Measurements from ENCODE around the gene SYVN1.

SYVN1 gene

DNA sequence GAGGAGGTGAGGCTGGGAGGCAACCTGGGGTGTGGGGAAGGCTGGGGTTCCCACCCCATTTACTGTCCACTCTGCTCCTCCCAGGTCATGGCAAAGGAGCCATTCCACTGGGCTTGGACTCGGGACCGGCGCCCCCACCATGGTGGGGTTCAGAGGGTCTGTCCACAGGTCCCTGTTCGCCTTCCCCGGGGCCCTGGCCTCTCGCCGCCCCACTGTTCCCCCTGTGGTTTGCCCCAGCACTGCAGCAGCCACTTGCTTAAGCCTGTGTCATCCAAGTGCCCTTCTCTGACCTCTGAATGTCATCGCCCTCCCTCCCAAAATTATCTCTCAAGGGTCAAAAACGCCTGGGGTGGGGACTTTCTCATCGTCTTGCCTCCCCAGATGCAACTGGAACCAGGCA is 38.3 kb upstream of the SYVN1 start:
- no peaks in the 10 kb centered on the region for H3K27me3 ChIP-seq (ENCODE audit: insufficient read depth, low read length, poor library complexity, severe bottlenecking)
- H3F3A ChIP-seq (ENCODE audit: low read depth): no peaks in the 10 kb centered on the region
- no peaks in the 10 kb centered on the region for H3K9me3 ChIP-seq (ENCODE audit: insufficient read depth, low read depth, low read length)
- H3K4me2 ChIP-seq (ENCODE audit: low read depth, low read length, poor library complexity, severe bottlenecking): no peak overlapping the region
- H2AFZ ChIP-seq (ENCODE audit: low read length): no peak overlapping the region
- H3K79me2 ChIP-seq (ENCODE audit: insufficient read depth, low read length): no peaks in the 10 kb centered on the region
- no peaks in the 10 kb centered on the region for H4K20me1 ChIP-seq (ENCODE audit: insufficient read depth, low read length, poor library complexity, severe bottlenecking)
- H3K4me1 ChIP-seq (ENCODE audit: insufficient read depth, low read length, poor library complexity, severe bottlenecking): peaks cover 15% of the 10 kb centered on the region
- TF ChIP-seq EZH2phosphoT487 (IDR thresholded peaks at IDR 0.05; ENCODE audit: borderline replicate concordance): no peak
- TF ChIP-seq, protein P1, sequence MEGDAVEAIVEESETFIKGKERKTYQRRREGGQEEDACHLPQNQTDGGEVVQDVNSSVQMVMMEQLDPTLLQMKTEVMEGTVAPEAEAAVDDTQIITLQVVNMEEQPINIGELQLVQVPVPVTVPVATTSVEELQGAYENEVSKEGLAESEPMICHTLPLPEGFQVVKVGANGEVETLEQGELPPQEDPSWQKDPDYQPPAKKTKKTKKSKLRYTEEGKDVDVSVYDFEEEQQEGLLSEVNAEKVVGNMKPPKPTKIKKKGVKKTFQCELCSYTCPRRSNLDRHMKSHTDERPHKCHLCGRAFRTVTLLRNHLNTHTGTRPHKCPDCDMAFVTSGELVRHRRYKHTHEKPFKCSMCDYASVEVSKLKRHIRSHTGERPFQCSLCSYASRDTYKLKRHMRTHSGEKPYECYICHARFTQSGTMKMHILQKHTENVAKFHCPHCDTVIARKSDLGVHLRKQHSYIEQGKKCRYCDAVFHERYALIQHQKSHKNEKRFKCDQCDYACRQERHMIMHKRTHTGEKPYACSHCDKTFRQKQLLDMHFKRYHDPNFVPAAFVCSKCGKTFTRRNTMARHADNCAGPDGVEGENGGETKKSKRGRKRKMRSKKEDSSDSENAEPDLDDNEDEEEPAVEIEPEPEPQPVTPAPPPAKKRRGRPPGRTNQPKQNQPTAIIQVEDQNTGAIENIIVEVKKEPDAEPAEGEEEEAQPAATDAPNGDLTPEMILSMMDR (conservative IDR thresholded peaks at IDR 0.05; ENCODE audit: low read length): no peak
- H3K9me2 ChIP-seq (replicated peaks; ENCODE audit: low read depth, low read length): no peaks in the 10 kb centered on the region
- no peaks in the 10 kb centered on the region for H3K36me3 ChIP-seq (ENCODE audit: insufficient read depth, low read length)
- H3K4me3 ChIP-seq (ENCODE audit: low read length, poor library complexity, severe bottlenecking): no peak overlapping the region
- no peak overlapping the region for H3K9ac ChIP-seq (ENCODE audit: low read depth, low read length, poor library complexity, severe bottlenecking)

DNA sequence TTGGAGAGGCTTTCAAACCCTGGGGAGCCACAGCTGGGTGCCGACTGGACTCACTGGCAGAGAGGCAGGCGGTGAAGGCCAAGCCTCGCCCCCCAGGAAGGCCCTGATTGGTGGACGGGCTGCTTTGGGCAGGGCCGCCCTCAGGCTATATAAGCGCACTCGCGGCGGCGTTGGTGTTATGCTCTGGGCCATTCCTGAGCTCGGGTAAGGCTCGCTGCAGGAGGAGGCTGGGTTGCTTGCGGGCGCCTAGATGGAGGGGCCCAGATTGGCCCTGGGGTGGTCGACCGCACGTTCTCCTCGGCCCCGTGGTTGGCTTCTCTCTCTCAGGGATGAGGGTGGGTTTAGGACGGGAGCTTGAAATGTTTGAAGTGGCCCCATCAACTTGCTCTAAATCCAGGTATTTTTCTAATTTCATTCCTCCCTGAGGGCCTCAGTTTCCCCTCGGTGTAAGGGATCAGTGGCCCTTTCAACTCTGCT is 35.8 kb upstream of the SYVN1 start, which contains the start of gene SPDYC:
TSS of gene SPDYC (plus strand) at position 176 of the 477 bp plus-strand sequence. CDS start 1,125 bp downstream, outside the sequence.
- no peaks in the 10 kb centered on the region for H4K20me1 ChIP-seq (ENCODE audit: insufficient read depth, low read length, poor library complexity, severe bottlenecking)
- H3K4me1 ChIP-seq (ENCODE audit: insufficient read depth, low read length, poor library complexity, severe bottlenecking): peaks cover 15% of the 10 kb centered on the region
- H3K9ac ChIP-seq (ENCODE audit: low read depth, low read length, poor library complexity, severe bottlenecking): peak within 1 kb of the TSS; percentile 55
- no peaks in the 10 kb centered on the region for H3K27me3 ChIP-seq (ENCODE audit: insufficient read depth, low read length, poor library complexity, severe bottlenecking)
- no peaks in the 10 kb centered on the region for H3K36me3 ChIP-seq (ENCODE audit: insufficient read depth, low read length)
- H3K79me2 ChIP-seq (ENCODE audit: insufficient read depth, low read length): no peaks in the 10 kb centered on the region
- peak within 1 kb of the TSS; percentile 9 for H3K4me2 ChIP-seq (ENCODE audit: low read depth, low read length, poor library complexity, severe bottlenecking)
- H2AFZ ChIP-seq (ENCODE audit: low read length): peak within 1 kb of the TSS; percentile 86
- no peak for TF ChIP-seq EZH2phosphoT487 (IDR thresholded peaks at IDR 0.05; ENCODE audit: borderline replicate concordance)
- TF ChIP-seq, protein P1 (conservative IDR thresholded peaks at IDR 0.05; ENCODE audit: low read length): no peak
- H3K9me2 ChIP-seq (replicated peaks; ENCODE audit: low read depth, low read length): no peaks in the 10 kb centered on the region
- H3K9me3 ChIP-seq (ENCODE audit: insufficient read depth, low read depth, low read length): no peaks in the 10 kb centered on the region
- H3F3A ChIP-seq (ENCODE audit: low read depth): no peaks in the 10 kb centered on the region
- peak within 1 kb of the TSS; percentile 19 for H3K4me3 ChIP-seq (ENCODE audit: low read length, poor library complexity, severe bottlenecking)

DNA sequence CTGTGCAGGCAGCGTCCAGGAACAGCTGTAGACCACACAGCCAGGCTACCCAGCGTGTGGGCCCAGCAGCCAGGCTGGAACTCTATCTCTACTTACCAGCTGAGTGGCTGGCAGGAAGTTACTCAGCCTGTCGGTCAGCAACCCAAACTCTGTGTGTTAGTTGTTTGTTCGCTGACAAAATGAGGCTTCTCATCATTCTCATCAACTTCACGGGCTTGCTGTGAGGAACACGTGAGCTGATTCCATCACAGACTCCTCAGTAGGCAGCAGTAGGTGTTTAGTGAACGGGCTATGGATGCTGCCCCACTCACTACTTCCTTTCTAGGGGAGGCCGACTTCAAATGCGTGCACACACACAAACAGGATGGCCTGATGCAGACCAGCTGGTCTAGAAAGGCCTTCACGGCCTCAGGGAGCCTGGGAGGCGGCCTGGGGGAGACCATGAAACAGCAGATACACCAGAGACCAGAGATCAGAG is 34.9 kb upstream of the SYVN1 start:
- H3K9me2 ChIP-seq (replicated peaks; ENCODE audit: low read depth, low read length): no peaks in the 10 kb centered on the region
- peak overlapping the region; percentile 55 for H3K9ac ChIP-seq (ENCODE audit: low read depth, low read length, poor library complexity, severe bottlenecking)
- peak overlapping the region; percentile 9 for H3K4me2 ChIP-seq (ENCODE audit: low read depth, low read length, poor library complexity, severe bottlenecking)
- H3K79me2 ChIP-seq (ENCODE audit: insufficient read depth, low read length): no peaks in the 10 kb centered on the region
- no peaks in the 10 kb centered on the region for H3K27me3 ChIP-seq (ENCODE audit: insufficient read depth, low read length, poor library complexity, severe bottlenecking)
- no peaks in the 10 kb centered on the region for H3K9me3 ChIP-seq (ENCODE audit: insufficient read depth, low read depth, low read length)
- H3K4me3 ChIP-seq (ENCODE audit: low read length, poor library complexity, severe bottlenecking): peak overlapping the region; percentile 19
- peaks cover 15% of the 10 kb centered on the region for H3K4me1 ChIP-seq (ENCODE audit: insufficient read depth, low read length, poor library complexity, severe bottlenecking)
- no peaks in the 10 kb centered on the region for H4K20me1 ChIP-seq (ENCODE audit: insufficient read depth, low read length, poor library complexity, severe bottlenecking)
- H3F3A ChIP-seq (ENCODE audit: low read depth): no peaks in the 10 kb centered on the region
- H3K36me3 ChIP-seq (ENCODE audit: insufficient read depth, low read length): no peaks in the 10 kb centered on the region
- H2AFZ ChIP-seq (ENCODE audit: low read length): peak overlapping the region; percentile 86
- TF ChIP-seq, protein P1 (conservative IDR thresholded peaks at IDR 0.05; ENCODE audit: low read length): no peak
- TF ChIP-seq EZH2phosphoT487 (IDR thresholded peaks at IDR 0.05; ENCODE audit: borderline replicate concordance): no peak

Data from Loucy (cell line).